Measurements from ENCODE around the gene RASSF3.

Gene RASSF3

GRCh38 chr12:64696080-64696741 is 85.9 kb downstream of the RASSF3 start:
- peak; percentile 21 for DNase-seq

DNA sequence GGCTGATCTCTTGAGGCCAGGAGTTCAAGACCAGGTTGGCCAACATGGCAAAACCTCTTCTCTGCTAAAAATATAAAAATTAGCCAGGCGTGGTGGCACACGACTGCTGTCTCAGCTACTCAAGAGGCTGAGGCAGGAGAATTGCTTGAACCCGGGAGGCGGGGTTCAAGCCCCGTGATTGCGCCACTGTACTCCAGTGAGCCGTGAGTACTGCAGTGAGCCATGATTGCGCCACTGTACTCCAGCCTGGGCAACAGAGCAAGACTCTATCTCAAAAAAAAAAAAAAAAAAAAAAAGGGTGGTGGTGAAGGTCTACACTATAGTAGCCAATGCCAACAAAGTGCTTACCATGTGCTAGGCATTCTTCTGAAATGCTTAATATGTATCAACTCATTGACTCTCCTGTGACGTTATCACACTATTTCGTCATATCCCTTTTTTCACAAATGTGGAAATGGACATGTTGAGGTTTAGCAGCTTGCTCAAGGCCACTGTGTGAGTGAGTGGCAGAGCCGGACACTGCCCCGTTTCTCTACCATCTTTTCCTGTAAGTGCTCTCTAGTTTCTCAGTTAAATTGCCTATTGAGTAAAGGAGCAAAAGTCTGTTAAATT is 89.3 kb downstream of the RASSF3 start:
- DNase-seq: no peak

- no peak for DNase-seq
Measured at GRCh38 chr12:64700532-64700931, 90.2 kb downstream of the RASSF3 start.

DNA sequence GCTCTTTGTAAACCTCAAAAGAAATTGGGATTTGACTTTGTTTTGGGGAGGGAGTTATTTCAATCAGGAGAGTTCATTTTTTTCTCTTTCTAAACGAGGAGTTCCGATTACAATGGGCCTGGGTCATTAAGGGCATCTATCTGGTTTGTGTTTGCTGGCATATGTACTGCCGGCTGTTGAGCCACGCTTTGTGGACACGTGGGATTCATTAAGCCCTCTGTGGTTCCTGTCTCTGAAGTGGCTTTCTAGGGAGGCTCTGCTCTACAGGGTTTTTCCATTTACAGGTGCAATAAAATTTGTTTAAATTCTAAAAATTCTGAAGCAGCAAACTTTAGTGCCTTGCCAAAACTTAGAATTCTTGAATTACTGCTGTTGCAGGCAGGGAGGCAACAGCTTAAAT is 91.0 kb downstream of the RASSF3 start:
- no peak for DNase-seq

- no peak for DNase-seq
Measured at GRCh38 chr12:64706306-64706705, 96.0 kb downstream of the RASSF3 start.

DNA sequence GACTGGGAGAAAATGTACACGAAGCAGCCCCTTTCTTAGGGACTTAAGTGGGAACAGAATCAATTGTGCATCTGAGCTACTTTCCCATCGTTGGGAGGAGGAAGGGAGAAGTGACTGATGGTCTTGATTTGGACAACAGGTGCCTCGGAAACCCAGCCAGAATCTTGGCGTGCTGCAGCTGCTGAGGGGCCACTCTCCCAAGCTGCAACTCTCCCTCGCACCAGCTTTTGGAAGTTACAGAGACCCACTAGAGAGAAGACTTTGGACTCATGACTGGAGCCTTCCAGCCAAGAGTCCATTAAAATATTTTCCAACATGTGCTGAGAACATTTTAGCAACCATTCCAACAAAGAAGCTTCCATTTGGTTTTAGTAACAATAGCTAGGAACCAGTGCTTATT is 96.6 kb downstream of the RASSF3 start:
- DNase-seq: no peak

GRCh38 chr12:64707362-64707761 is 97.1 kb downstream of the RASSF3 start:
- DNase-seq: no peak

GRCh38 chr12:64707926-64708325 is 97.6 kb downstream of the RASSF3 start:
- no peak for DNase-seq

- no peak for DNase-seq
Measured at GRCh38 chr12:64709429-64709828, 99.1 kb downstream of the RASSF3 start.

DNA sequence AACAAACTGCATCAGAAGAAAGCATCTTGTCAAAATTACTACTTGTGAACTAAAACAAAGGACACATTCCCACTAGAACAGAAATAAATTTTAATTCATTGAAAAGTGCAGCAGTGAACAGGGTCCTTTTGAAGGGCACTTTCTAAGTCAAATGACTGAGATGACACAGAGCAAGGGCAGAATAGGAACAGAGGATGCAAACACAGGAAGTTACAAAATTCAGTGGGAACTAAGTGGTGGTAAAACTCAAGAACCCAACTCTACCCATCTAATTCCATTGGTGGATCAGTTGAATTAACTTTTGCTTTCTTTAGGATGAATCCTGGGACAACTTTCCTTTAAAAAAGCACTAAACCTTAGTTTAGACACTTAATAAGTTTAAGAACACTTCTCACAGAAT is 103.1 kb downstream of the RASSF3 start:
- DNase-seq: no peak

GRCh38 chr12:64714551-64714968 is 104.3 kb downstream of the RASSF3 start:
- no peak for DNase-seq

GRCh38 chr12:64716371-64716770 is 106.1 kb downstream of the RASSF3 start:
- no peak for DNase-seq

GRCh38 chr12:64716839-64717455 is 106.7 kb downstream of the RASSF3 start:
- no peak for DNase-seq

DNA sequence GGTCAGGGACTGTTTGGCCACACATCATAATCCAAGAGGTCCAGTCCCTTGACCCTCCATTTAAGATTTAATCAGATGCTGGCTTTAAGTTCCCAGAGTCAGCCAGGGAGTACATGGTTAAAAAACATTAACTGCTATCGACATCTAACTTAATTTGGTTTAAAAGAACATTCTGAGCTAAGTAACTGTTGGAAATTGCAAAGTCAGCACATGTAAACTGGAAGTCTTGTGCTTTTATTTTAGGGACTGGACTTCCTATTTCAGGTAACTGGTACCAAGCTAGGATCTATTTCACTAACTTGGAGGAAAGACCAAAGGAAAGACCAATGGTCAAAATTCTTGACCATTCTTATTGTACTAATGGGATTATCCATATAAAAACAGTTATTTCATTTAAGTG is 108.4 kb downstream of the RASSF3 start:
- DNase-seq: no peak

GRCh38 chr12:64720884-64721283 is 110.6 kb downstream of the RASSF3 start:
- DNase-seq: no peak

- no peak for DNase-seq
Measured at GRCh38 chr12:64722835-64723234, 112.5 kb downstream of the RASSF3 start.

- DNase-seq: no peak
Measured at GRCh38 chr12:64723630-64724029, 113.3 kb downstream of the RASSF3 start.

GRCh38 chr12:64724201-64724745 is 114.0 kb downstream of the RASSF3 start:
- DNase-seq: no peak

GRCh38 chr12:64729909-64730587 is 119.8 kb downstream of the RASSF3 start:
- DNase-seq: no peak

GRCh38 chr12:64730588-64730969 is 120.3 kb downstream of the RASSF3 start:
- DNase-seq: no peak

DNA sequence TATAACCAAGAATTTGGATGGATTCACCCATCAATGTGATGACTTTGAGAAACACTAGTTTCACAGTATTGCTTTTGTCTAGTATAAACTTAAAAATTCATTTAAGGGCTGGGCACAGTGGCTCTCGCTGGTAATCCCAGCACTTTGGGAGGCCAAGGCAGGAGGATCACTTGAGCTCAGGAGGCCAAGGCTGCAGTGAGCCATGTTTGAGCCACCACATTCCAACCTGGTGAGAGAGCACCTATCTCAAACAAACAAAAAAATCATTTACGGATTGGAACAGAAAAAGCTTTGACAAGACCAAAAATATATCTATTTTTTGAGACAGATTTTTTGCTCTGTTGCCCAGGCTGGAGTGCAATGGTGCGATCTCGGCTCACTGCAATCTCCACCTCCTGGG is 121.4 kb downstream of the RASSF3 start:
- no peak for DNase-seq

GRCh38 chr12:64733857-64734256 is 123.6 kb downstream of the RASSF3 start:
- peak; percentile 21 for DNase-seq

GRCh38 chr12:64735442-64735841 is 125.1 kb downstream of the RASSF3 start:
- no peak for DNase-seq

DNA sequence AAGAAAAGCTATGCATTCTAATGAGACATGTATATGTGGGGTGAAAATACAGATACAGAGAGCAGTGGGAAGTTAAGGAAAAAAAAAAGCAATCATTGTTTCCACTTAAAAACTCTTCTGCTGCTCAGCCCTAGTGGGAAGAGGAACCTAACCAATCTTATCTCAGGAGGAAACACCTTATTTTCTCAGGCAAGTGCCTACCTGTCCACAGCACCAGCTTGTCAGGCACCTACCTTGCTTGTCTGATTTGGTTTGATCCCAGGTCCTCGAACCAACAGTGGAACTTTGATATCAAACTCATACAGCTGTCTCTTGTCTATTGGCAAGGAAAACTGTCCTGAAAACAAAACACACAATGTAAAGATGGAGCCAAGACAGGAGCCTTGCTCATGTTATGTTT is 126.5 kb downstream of the RASSF3 start:
- DNase-seq: no peak
